Stimulated activated CD8-positive, alpha-beta memory T cell treated with anti-CD3 and anti-CD28 coated beads, Interleukin-7, amount 100 ng/mL, for 24 hours (primary cell): ENCODE measurements around the gene TMEM94.
"Not testable (repeated sequence)": the region's sequence is repeated elsewhere in the genome, so short reads cannot be mapped to it uniquely, and the experiment has no call there.

Experiments
- DNase-seq: peaks from one replicate; pipeline ENCODE4 v3.0.0-alpha.2; 2020; ENCODE audit warnings: low read depth

TMEM94 gene

DNA sequence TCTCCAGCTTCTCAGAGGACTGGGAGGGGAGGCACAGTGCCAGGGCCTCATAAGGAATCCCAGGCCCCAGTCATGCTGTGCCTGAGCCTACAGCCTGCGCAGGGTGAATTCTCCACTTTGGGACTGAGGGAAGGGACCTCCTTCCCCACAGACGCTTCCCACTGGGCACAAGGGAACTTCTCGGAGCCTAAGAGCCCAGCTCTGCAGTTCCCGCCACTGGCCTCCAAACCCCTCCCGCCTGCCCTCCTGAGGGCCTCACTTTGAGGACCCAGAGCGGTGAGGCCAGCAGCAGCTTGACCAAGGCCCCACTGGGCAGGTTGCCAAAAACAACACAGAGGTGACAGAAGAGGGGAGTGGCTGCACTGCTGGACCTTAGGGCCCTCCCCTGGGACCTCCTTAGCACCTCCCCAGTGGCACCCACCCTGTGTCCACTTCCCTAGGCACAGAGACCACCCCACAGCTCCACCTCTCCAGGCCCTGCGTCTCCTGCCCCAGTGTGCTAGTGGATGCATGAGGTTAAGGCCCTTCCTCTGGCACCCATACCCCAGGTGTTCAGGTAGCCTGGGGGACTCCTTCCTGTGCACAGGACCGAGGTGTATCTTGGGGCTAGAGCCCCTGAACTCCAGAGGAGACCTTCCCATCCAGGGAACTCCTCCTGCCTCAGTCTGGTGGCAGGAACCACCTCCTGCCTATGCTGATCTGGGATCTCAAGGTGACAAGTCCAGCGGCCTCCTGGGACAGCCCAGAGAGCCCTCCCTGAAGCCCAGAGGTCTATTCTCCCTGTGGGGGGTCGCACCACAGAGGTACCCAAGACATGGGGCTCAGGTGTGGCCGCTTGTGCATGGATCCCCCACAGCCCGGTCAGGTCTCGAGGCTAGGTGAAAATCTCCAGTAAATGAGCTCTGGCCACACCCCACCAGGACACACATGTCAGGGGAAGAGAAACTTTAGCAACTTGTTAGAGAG, 55.5 kb downstream of the TMEM94 start:
- no peak for DNase-seq

DNA sequence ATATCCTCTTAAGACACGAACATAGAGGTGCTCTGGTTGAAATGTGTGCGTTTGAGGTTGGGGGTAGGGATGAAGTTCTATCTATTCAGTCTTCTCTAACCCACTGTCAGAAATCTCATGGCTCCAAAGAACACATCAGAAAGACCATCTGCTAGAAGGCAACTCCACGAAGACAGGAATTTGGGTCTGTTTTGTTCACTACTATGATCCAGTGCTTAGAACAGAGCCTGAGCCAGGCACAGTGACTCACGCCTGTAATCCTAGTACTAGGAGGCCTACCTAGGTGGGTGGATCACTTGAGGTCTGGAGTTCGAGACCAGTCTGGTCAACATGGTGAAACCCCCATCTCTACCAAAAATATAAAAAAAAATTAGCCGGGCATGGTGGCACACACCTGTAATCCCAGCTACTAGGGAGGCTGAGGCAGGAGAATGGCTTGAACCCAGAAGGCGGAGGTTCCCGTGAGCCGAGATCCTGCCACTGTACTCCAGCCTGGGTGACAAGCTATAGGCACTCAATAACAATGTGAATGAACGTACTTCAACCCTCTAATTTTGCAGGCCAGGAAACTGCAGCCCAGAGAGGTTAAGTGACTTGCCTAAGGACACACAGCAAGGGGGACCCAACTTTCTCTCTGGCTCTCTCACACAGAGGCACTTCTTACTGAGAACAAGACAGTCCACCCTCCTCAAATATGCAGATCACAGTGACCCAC, 56.6 kb downstream of the TMEM94 start:
- DNase-seq: no peak

GRCh38 chr17:75513641-75514000, 57.2 kb downstream of the TMEM94 start:
- no peak for DNase-seq

- DNase-seq: no peak
Observed at GRCh38 chr17:75514299-75514918, 58.0 kb downstream of the TMEM94 start.

DNA sequence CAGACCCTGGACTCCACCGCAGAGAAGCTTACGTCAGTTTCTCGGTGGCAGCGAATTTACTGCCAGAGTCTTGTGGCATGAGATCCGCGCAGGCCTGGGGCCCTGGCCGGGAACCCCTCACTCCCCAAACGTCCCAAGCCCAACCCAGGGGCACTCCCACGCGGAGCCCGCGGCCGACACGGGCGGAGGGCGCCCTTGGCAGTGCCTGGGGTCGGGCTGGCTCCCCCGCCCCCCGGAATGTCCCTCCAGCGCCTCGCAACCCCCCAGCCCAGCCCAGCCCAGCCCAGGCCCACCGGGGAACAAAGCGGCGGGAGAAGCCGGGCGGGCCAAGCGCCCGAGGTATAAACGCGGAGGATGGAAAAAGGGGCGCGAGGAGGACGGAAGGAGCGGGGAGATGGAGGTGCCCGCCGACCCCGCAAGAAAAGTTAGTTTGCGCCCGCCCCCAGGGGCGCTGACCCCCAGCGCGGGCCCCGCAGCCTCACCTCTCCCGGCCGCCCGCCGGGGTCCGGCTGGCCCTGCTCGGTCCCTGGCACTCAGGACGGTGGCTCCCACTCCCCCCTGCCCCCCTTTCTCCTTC, 58.6 kb downstream of the TMEM94 start:
- DNase-seq: no peak

- DNase-seq: peak; percentile 70
Observed at GRCh38 chr17:75515496-75516254, 59.2 kb downstream of the TMEM94 start, which contains the start of gene CASKIN2. TSS of gene CASKIN2 (minus strand) at chr17:75515537. CDS start at chr17:75513804, 1,733 bp downstream.

DNA sequence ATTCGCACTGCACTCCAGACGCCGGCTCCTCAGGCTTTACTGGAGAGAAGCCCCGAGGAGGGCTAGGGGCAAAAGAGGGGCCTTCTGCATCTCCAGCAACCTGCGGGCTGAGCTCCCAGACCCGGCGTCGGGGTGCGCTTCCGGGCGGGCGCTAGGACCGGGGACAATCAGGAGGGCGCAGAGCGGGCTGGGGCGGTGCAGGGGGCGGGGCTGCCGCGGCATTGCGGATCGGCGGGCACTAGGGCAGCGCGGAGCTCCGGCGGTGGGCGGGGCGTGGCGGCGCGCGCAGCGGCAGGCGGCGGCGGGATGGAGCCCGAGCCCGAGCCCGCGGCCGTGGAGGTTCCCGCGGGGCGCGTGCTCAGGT, 59.8 kb downstream of the TMEM94 start, which contains the start of gene TSEN54:
TSEN54 (plus strand) TSS at position 274 of the 364 bp plus-strand sequence; CDS start at position 307, 33 bp downstream.
- peak; percentile 88 for DNase-seq

- DNase-seq: no peak
Observed at GRCh38 chr17:75516619-75517296, 60.3 kb downstream of the TMEM94 start.

- no peak for DNase-seq
Observed at GRCh38 chr17:75517297-75517865, 60.9 kb downstream of the TMEM94 start.

GRCh38 chr17:75518201-75518600, 61.8 kb downstream of the TMEM94 start:
- DNase-seq: no peak

DNA sequence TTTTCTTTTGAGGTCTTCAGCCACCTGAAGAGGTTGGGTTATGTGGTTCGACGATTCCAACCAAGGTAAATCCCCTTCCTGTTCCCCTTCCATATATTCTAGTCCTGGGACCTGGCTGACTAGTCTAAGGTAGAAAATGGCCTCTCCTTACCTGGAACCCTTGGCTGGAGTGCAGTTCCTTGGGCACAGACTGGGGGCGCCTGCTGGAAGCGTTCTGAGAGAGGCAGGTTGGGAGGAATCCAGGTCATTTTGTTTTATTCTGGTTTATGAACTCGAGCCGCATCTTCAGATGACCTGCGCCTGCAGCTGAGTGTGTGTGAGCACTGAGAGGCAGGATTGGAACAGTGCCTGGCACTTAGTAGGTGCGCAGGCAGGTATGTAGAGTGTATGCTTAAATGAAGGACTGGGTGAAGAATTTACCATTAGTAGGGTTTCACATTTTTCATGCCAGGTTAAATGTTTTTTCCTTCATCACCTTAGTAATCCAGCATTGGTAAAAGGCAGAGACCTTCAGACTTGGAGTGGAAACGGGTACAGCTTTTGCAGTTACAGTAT, 62.6 kb downstream of the TMEM94 start:
- no peak for DNase-seq

- not testable (repeated sequence) for DNase-seq
Observed at GRCh38 chr17:75520413-75520812, 64.0 kb downstream of the TMEM94 start.

DNA sequence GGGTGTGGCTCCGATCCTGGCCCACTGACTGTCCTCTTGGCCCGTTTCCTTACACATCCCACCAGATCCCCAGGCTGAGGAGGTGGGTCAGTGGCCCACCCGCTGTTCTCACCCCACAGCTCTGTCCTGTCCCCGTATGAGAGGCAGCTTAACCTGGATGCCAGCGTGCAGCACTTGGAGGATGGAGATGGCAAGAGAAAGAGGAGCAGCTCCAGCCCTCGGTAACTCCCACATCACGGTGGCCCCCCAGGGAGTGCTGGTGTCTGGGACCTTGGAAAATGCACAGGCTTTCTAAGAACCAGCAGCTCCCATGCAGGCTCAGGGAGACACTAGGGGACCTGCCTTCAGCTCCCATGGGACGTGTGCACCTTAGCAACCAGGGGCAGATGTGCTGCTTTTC, 64.9 kb downstream of the TMEM94 start:
- no peak for DNase-seq

- no peak for DNase-seq
Observed at GRCh38 chr17:75521951-75522727, 65.7 kb downstream of the TMEM94 start.

DNA sequence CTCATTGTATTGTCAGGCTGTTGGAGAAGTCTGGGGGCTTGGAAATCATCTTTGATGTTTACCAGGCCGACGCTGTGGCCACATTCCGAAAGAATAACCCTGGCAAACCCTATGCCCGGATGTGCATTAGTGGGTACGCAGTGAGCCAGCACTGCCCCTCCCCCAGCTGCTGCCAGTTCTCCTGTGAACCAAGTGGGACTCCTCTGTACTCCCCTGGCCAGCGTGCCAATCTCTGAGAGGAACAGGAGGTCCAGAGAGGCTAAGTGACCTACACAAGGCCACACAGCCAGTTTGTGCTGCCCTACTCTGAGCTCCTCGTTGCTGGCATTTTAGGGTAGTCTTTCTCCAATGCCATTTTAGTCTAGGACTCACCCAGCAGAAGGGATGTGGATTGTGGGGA, 67.2 kb downstream of the TMEM94 start:
- no peak for DNase-seq

- DNase-seq: no peak
Observed at GRCh38 chr17:75524269-75524969, 68.0 kb downstream of the TMEM94 start.

DNA sequence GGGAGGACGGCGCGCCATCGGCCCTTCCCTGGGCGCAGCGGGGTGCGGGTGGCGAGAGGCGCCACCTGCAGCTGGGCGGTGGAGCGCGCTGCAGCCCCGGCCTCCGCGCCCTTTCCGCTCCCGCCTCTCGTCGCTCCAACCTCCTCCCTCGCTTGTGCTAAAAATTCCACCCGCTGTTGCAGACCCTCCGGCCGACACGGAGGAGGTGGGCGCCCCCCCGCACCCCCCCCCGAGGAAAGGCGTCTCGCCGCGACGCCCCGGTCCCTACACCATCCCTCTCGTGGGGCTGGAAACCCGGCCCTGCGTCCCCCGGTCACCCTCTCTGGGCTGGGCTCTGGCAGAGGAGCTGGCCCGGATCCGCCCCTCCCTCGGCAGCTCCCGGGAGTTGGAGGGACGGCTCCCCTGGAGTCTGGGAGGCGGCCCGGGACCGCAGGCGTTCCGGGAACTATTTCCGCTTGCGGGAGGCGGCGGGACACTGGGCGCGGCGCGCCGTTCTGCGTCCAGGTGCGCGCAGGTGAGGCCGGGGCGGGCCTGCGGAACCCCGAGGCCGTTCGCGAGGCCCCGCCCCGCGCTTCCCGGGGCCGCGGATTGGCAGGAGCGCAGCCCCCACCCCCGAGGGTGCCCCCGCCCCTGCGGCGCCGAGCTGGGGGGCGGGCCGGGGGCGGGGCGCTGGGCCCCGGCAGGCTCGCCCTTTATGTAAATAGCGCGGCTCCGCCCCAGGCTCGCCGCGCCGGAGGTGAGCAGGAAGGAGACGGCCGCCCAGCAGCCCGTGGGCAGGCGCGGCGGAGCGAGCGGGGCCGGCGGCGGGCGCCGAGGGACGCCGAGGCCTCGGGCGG, 68.8 kb downstream of the TMEM94 start, which contains the start of gene LLGL2:
LLGL2 (plus strand) TSS at position 728 of the 836 bp plus-strand sequence. CDS start 17,730 bp downstream, outside the sequence.
- DNase-seq: peak; percentile 41
